HepG2 (cell line): Measurements from ENCODE around the gene EPN2. TPM values are rescaled to one million over a fixed set of nuclear protein-coding genes. Genes with fewer than 3 reads are reported as not detected.
"Not testable (repeated sequence)": the region's sequence is repeated elsewhere in the genome, so short reads cannot be mapped to it uniquely, and the experiment has no call there.

Source experiments
- ATAC-seq: fragments of 200-7000 bp; cut with Tn5 transposase; 3 replicates; pipeline ENCODE4 v1.9.1; 2020; ENCODE audit warnings: mild to moderate bottlenecking, moderate library complexity
- Bru-seq: library from RNA; stranded (reverse); fragments of 400-500 nt; gene quantifications from one replicate; lab custom pipeline; 2021; lab: Mats Ljungman, UMichigan
- BruChase-seq, 2 experiments: library from RNA; stranded (reverse); fragments of 400-500 nt; gene quantifications; one replicate each; lab custom pipeline; 2021; lab: Mats Ljungman, UMichigan
- BruUV-seq: library from RNA; stranded (reverse); fragments of 400-500 nt; replicated peaks from 2 replicates; lab custom pipeline; 2021; lab: Mats Ljungman, UMichigan
- CTCF ChIA-PET: fragments of 300-600 bp; formaldehyde crosslinking; extraction: SDS; loops from one replicate; lab custom pipeline; 2021; ENCODE audit warnings: low total read pairs, inconsistent platforms, low intra/inter-chr PET ratio; lab: Yijun Ruan, JAX
- POLR2A ChIA-PET: fragments of 350-600 bp; sonication (Branson Sonifier 250); formaldehyde crosslinking; loops from one replicate; lab custom pipeline; 2020; ENCODE audit warnings: antibody characterized with exemption, inconsistent platforms; lab: Yijun Ruan, JAX
- DNase-seq: peaks from one replicate; pipeline ENCODE4 v3.0.0-alpha.2; 2015; ENCODE audit warnings: low spot score
- FAIRE-seq: peaks from 3 replicates; lab custom pipeline; 2011; peaks lifted over from hg19 to GRCh38; lab: Jason Lieb, UNC
- H2AFZ ChIP-seq: one replicate; pipeline ENCODE4 v1.6.1; 2011; ENCODE audit warnings: low read length, inconsistent platforms
- H3K27ac ChIP-seq: fragments of 300-600 bp; 3 replicates; pipeline ENCODE4 v1.8.0; 2011; ENCODE audit warnings: mixed run types, mild to moderate bottlenecking, mixed read lengths, low read length, inconsistent platforms; ENCODE audit not compliant: insufficient read depth; ENCODE audit errors: extremely low read length
- H3K27me3 ChIP-seq, 2 experiments: fragments of 200-600 bp in 1 of 2; 2 replicates in 1 of 2; 3 replicates in 1 of 2; pipeline versions ENCODE4 v1.6.0 to v1.8.0; 2011; ENCODE audit warnings: low read length in 2 of 2, mild to moderate bottlenecking in 2 of 2, moderate library complexity in 2 of 2, inconsistent platforms in 1 of 2; ENCODE audit not compliant: insufficient read depth in 2 of 2, control insufficient read depth in 1 of 2
- H3K36me3 ChIP-seq, 2 experiments: fragments of 200-600 bp in 1 of 2; replicated peaks in 1 of 2; 2 replicates in 1 of 2; 3 replicates in 1 of 2; pipeline versions ENCODE4 v1.5.1 to v1.8.0; 2011; ENCODE audit warnings: low read length in 2 of 2, inconsistent platforms in 1 of 2; ENCODE audit not compliant: insufficient read depth in 2 of 2, control insufficient read depth in 1 of 2
- H3K4me1 ChIP-seq: 2 replicates; pipeline ENCODE4 v1.5.1; 2012; ENCODE audit warnings: low read length, inconsistent platforms; ENCODE audit not compliant: insufficient read depth
- H3K4me2 ChIP-seq: 2 replicates; pipeline ENCODE4 v1.6.0; 2011; ENCODE audit warnings: low read depth, low read length, inconsistent platforms
- H3K4me3 ChIP-seq, 3 experiments: fragments of 200-600 bp in 1 of 3; sonication (generic), shearing (Covaris generic) in 1 of 3; replicated peaks in 1 of 3; 2 replicates each; pipeline ENCODE4 v1.5.1; 2011 to 2016; ENCODE audit warnings: low read length in 3 of 3, inconsistent platforms in 2 of 3, low read depth in 2 of 3, mild to moderate bottlenecking in 2 of 3, control low read depth in 1 of 3, mixed read lengths in 1 of 3; ENCODE audit not compliant: insufficient read depth in 1 of 3
- H3K79me2 ChIP-seq: one replicate; pipeline ENCODE4 v1.6.1; 2011; ENCODE audit warnings: low read length, inconsistent platforms; ENCODE audit not compliant: insufficient read depth
- H3K9ac ChIP-seq: 2 replicates; pipeline ENCODE4 v1.6.0; 2011; ENCODE audit warnings: mild to moderate bottlenecking, low read depth, low read length, inconsistent platforms; ENCODE audit not compliant: insufficient read depth
- H3K9me3 ChIP-seq: 2 replicates; pipeline ENCODE4 v1.5.1; 2012; ENCODE audit warnings: mild to moderate bottlenecking, low read length
- H4K20me1 ChIP-seq: 2 replicates; pipeline ENCODE4 v1.6.0; 2011; ENCODE audit warnings: inconsistent platforms, mild to moderate bottlenecking, low read length, moderate library complexity; ENCODE audit not compliant: insufficient read depth
- WGBS: methylation state at CpG from one replicate; pipeline ENCODE4 v1.1.6; 2017; ENCODE audit warnings: low lambda C conversion rate; 5-methylcytosine and 5-hydroxymethylcytosine counted together
- in situ Hi-C: cut with HindIII; loops from 2 replicates; pipeline ENCODE4 v1.10.0; 2017; ENCODE audit warnings: low pct_unique_long_range_greater_than_20kb; ENCODE audit not compliant: extremely low pct_ligation_motif_present
- intact Hi-C: fragments of 100-400 bp; cut with micrococcal nuclease; formaldehyde crosslinking; loops from one replicate; pipeline ENCODE4 v1.10.0; 2022; ENCODE audit not compliant: unreplicated experiment
- long read RNA-seq, 2 experiments: library from RNA in 1 of 2; library from polyadenylated mRNA in 1 of 2; stranded (forward) in 1 of 2; unstranded in 1 of 2; transcript quantifications; one replicate each; pipeline ENCODE4 v2.0.0, GENCODE V29; 2019 to 2022
- polyA minus RNA-seq, 3 experiments: library from RNA; depleted of rRNA, polyadenylated mRNA; stranded (reverse); fragments of >200 nt; gene quantifications; 2 replicates each; pipeline ENCODE4 v1.2.3, GENCODE V29; 2011; ENCODE audit warnings: low replicate concordance in 1 of 3
- polyA plus RNA-seq, 8 experiments: library from polyadenylated mRNA; depleted of rRNA in 3 of 8; stranded (reverse) in 7 of 8; unstranded in 1 of 8; fragments of >200 nt; fragmentation: Illumina TruSeq in 4 of 8; extraction: Trizol in 4 of 8; gene quantifications; 2 replicates each; pipeline versions ENCODE4 v1.2.1 to v1.2.3, GENCODE V29; 2011 to 2016; ENCODE audit warnings: low read depth in 4 of 8, missing spikeins in 1 of 8, mixed read lengths in 1 of 8; ENCODE audit not compliant: insufficient read depth in 1 of 8
- total RNA-seq, 5 experiments: library from RNA; depleted of rRNA; stranded (reverse); fragments of >200 nt; fragmentation: Illumina TruSeq; extraction: Trizol; gene quantifications; 2 replicates each; pipeline ENCODE4 v1.2.3, GENCODE V29; 2016; ENCODE audit warnings: low read depth in 1 of 5

EPN2 gene
- total RNA-seq (2016; rRNA removed; fragmentation: Illumina TruSeq; extraction: Trizol) (7.8 and 9.3 TPM in 2 replicates), polyA plus RNA-seq (2011; rRNA removed) (17.8 and 19.2 TPM in 2 replicates), polyA minus RNA-seq (2011; rRNA and poly(A)+ RNA removed; ENCODE audit: low replicate concordance) (33.4 and 37.5 TPM in 2 replicates), Bru-seq, nascent RNA (percentile 64 among the genes with signal in this experiment), BruChase-seq, experiment 1, labeled RNA remaining after a 6-hour chase (percentile 61 among the genes with signal in this experiment), BruChase-seq, experiment 2, labeled RNA remaining after a 2-hour chase (percentile 70 among the genes with signal in this experiment)
- 7.1 and 8.4 TPM in 2 replicates for total RNA-seq (2016; cell fraction: cytosol; rRNA removed; fragmentation: Illumina TruSeq; extraction: Trizol; ENCODE audit: low read depth)
- 6.5 and 7.5 TPM in 2 replicates for total RNA-seq (2016; cell fraction: insoluble cytoplasmic fraction; rRNA removed; fragmentation: Illumina TruSeq; extraction: Trizol)
- 7.8 and 13.2 TPM in 2 replicates for total RNA-seq (2016; cell fraction: membrane; rRNA removed; fragmentation: Illumina TruSeq; extraction: Trizol)
- 12.8 and 15.5 TPM in 2 replicates for total RNA-seq (2016; cell fraction: nucleus; rRNA removed; fragmentation: Illumina TruSeq; extraction: Trizol)
- polyA plus RNA-seq (2011; cell fraction: cytosol; rRNA removed): 15.5 and 16.2 TPM in 2 replicates
- 41.0 and 65.6 TPM in 2 replicates for polyA plus RNA-seq (2011; cell fraction: nucleus; rRNA removed)
- polyA plus RNA-seq (2012): 17.0 and 18.3 TPM in 2 replicates
- 2.5 and 3.6 TPM in 2 replicates for polyA plus RNA-seq (2016; cell fraction: cytosol; fragmentation: Illumina TruSeq; extraction: Trizol; ENCODE audit: low read depth)
- polyA plus RNA-seq (2016; cell fraction: insoluble cytoplasmic fraction; fragmentation: Illumina TruSeq; extraction: Trizol; ENCODE audit: low read depth): 9.1 and 11.8 TPM in 2 replicates
- 4.7 and 5.3 TPM in 2 replicates for polyA plus RNA-seq (2016; cell fraction: membrane; fragmentation: Illumina TruSeq; extraction: Trizol; ENCODE audit: low read depth)
- 21.2 and 21.7 TPM in 2 replicates for polyA plus RNA-seq (2016; cell fraction: nucleus; fragmentation: Illumina TruSeq; extraction: Trizol; ENCODE audit: insufficient read depth, low read depth)
- 13.2 and 14.8 TPM in 2 replicates for polyA minus RNA-seq (2011; cell fraction: cytosol; rRNA and poly(A)+ RNA removed)
- polyA minus RNA-seq (2011; cell fraction: nucleus; rRNA and poly(A)+ RNA removed): 30.2 and 31.4 TPM in 2 replicates
- long read RNA-seq, experiment 1, full-length matches to known transcripts: 7 of 17 reads
- long read RNA-seq, experiment 1, partial matches to known transcripts: 5 of 17 reads
- long read RNA-seq, experiment 1, other reads (novel, unspliced or antisense): 5 of 17 reads
- long read RNA-seq, experiment 2, full-length matches to known transcripts: 3 of 34 reads
- long read RNA-seq, experiment 2, partial matches to known transcripts: 2 of 34 reads
- long read RNA-seq, experiment 2, other reads (novel, unspliced or antisense): 29 of 34 reads

- in situ Hi-C loops, DNase-seq, BruUV-seq, H4K20me1 ChIP-seq, H3K36me3 ChIP-seq, FAIRE-seq, H3K9me3 ChIP-seq, POLR2A ChIA-PET, H2AFZ ChIP-seq, H3K27me3 ChIP-seq, CTCF ChIA-PET, intact Hi-C loops, ATAC-seq: not testable (repeated sequence)
- WGBS: no CpG with 5 or more reads among the region's 31 CpGs
- Histone ChIP-seq H3K4me1 (peaks cover 37% of the 10 kb centered on the region), H3K4me2 (peak within 1 kb of the TSS; percentile 95), H3K9ac (peak within 1 kb of the TSS; percentile 86), H3K79me2 (peaks cover 16% of the 10 kb centered on the region), H3K27ac (peak within 1 kb of the TSS; percentile 53), H3K4me3 (peak within 1 kb of the TSS; percentile 74 to 96 (median 82))
These were observed at the start of gene EPN2 for GRCh38 chr17:19237139-19237388. TSS of gene EPN2 (plus strand) at chr17:19237366. CDS start at chr17:19283120, 45,754 bp downstream.
